Stimulated activated CD4-positive, alpha-beta T cell treated with anti-CD3 and anti-CD28 coated beads, Interleukin-15, amount 100 ng/mL, for 24 hours (primary cell): Measurements from ENCODE around the gene CD200R1.

ENCODE experiments used
- DNase-seq: peaks from one replicate; pipeline ENCODE4 v3.0.0-alpha.2; 2020

CD200R1 gene

GRCh38 chr3:112884678-112885290 lies 90.1 kb downstream of the CD200R1 start:
- no peak for DNase-seq

- DNase-seq = no peak
Measured at GRCh38 chr3:112881891-112882290, 93.0 kb downstream of the CD200R1 start.

DNA sequence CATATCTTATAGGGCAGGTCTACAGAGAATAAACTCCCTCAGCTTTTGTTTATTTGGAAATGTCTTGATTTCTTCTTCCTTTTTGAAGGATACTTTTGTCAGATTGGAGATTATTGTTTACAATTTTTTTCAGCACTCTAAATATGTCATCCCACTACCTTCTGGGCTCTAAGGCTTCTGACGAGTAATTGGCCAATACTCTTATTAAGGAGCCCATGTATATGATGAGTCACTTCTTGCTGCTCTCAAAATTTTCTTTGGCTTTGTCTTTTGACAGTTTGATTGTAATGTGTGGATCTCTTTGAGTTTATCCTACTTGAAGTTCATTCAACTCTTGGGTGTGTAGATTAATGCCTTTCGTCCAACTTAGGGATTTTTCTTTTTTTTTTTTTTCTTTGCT lies 99.3 kb downstream of the CD200R1 start:
- DNase-seq = no peak

DNA sequence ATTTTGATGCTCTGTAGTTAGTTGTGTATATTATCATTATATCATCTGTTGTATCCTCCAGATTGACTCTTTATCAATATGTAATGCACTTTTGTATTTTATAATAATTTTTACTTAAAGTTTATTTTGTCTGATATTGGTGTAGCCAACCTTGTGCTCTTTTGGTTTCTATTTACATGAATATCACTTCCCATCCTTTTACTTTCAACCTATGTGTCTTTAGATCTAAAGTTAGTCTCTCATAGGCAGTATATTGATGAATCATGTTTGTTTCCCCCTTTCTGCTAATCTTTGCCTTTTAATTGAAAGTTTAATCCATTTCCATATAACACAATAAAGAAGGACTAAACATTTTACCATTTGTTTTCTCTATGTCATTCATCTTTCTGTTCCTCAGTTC lies 100.2 kb downstream of the CD200R1 start:
- DNase-seq = no peak

DNA sequence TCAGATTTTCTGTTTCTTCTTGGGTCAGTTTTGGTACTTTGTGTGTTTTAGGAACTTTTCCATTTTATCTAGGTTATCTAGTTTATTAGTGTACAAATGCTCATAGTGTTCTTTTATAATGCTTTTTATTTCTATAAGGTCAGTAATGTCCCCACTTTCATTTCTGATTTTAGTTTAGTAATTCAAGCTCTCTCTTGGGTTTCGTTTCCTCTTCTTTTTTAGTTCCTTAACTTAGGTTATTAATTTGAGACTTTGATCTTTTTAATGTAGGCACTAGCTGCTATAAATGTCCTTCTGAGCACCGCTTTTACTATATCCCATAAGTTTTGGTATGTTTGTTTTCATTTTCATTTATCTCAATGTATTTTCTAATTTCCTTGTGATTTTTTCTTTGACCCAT lies 101.3 kb downstream of the CD200R1 start:
- DNase-seq = no peak

GRCh38 chr3:112871735-112872134 lies 103.2 kb downstream of the CD200R1 start:
- no peak for DNase-seq
